ENCODE data around the gene STAT3.

DNA sequence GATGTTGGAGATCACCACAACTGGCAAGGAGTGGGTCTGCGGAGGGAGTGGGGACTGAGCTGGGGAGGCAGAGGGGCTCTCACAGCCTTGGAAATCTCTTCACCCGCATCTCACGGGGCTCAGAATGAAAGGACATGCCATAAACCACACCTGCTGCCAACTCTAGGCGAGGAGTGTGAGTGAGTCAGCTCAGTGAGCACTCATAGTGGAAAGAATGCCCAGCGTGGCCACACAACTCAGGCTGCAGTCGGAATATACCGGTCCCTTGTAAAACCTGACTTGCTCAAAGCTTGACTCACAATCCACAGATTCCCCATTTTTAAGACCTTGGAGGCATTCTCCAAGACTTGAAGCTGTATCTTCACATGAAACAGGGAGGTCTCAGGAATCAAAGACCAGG lies 63.2 kb downstream of the STAT3 start:
- no peak for TF ChIP-seq EZH2phosphoT487 (IDR thresholded peaks at IDR 0.05; ENCODE audit: insufficient read depth, low read depth)
- no peak for TF ChIP-seq EZH2 (IDR thresholded peaks at IDR 0.05; ENCODE audit: insufficient read depth, poor library complexity, severe bottlenecking)
